Effector CD8-positive, alpha-beta T cell (primary cell): ENCODE data around the gene GRIA1.

Experiments
- DNase-seq: peaks from one replicate; lab custom pipeline; 2025; lab: John Stamatoyannopoulos, UW

The GRIA1 gene

GRCh38 chr5:153780876-153781705, 290.6 kb downstream of the GRIA1 start:
- DNase-seq: no peak

GRCh38 chr5:153782589-153783361, 292.3 kb downstream of the GRIA1 start:
- no peak for DNase-seq

- DNase-seq: no peak
These were observed 292.8 kb downstream of the GRIA1 start for GRCh38 chr5:153783362-153783658.

- DNase-seq: no peak
These were observed 293.8 kb downstream of the GRIA1 start for GRCh38 chr5:153784277-153784676.

GRCh38 chr5:153791339-153791738, 300.9 kb downstream of the GRIA1 start:
- DNase-seq: no peak

GRCh38 chr5:153792305-153792704, 301.8 kb downstream of the GRIA1 start:
- no peak for DNase-seq

- no peak for DNase-seq
These were observed 303.2 kb downstream of the GRIA1 start for GRCh38 chr5:153793699-153794098.

- no peak for DNase-seq
These were observed 303.9 kb downstream of the GRIA1 start for GRCh38 chr5:153794327-153794726.

GRCh38 chr5:153796527-153796926, 306.1 kb downstream of the GRIA1 start:
- no peak for DNase-seq

- no peak for DNase-seq
These were observed 307.0 kb downstream of the GRIA1 start for GRCh38 chr5:153797484-153797883.

- no peak for DNase-seq
These were observed 308.4 kb downstream of the GRIA1 start for GRCh38 chr5:153798830-153799229.

- DNase-seq: no peak
These were observed 309.0 kb downstream of the GRIA1 start for GRCh38 chr5:153799466-153799865.

- DNase-seq: no peak
These were observed 311.8 kb downstream of the GRIA1 start for GRCh38 chr5:153802050-153802821.

- no peak for DNase-seq
These were observed 317.3 kb downstream of the GRIA1 start for GRCh38 chr5:153807801-153808200.

- no peak for DNase-seq
These were observed 318.7 kb downstream of the GRIA1 start for GRCh38 chr5:153809166-153809565.

GRCh38 chr5:153813901-153814300, 323.4 kb downstream of the GRIA1 start:
- no peak for DNase-seq

GRCh38 chr5:153816870-153817269, 326.4 kb downstream of the GRIA1 start:
- DNase-seq: no peak

GRCh38 chr5:153818626-153819025, 328.2 kb downstream of the GRIA1 start:
- DNase-seq: no peak

GRCh38 chr5:153823036-153823435, 332.6 kb downstream of the GRIA1 start:
- no peak for DNase-seq

- no peak for DNase-seq
These were observed 334.4 kb downstream of the GRIA1 start for GRCh38 chr5:153824909-153825308.

GRCh38 chr5:153827397-153827796, 336.9 kb downstream of the GRIA1 start:
- DNase-seq: no peak

- no peak for DNase-seq
These were observed 339.1 kb downstream of the GRIA1 start for GRCh38 chr5:153829510-153830065.
